GM21619 (cell line): ENCODE results near the gene SUFU.
A peak's percentile ranks its signal among the peaks of the same experiment; 100 is the strongest.

ENCODE experiments used
- ATAC-seq: cut with Tn5 transposase; IDR thresholded peaks from one replicate; pipeline ENCODE4 v1.9.1; 2021; ENCODE audit not compliant: unreplicated experiment

The SUFU gene

DNA sequence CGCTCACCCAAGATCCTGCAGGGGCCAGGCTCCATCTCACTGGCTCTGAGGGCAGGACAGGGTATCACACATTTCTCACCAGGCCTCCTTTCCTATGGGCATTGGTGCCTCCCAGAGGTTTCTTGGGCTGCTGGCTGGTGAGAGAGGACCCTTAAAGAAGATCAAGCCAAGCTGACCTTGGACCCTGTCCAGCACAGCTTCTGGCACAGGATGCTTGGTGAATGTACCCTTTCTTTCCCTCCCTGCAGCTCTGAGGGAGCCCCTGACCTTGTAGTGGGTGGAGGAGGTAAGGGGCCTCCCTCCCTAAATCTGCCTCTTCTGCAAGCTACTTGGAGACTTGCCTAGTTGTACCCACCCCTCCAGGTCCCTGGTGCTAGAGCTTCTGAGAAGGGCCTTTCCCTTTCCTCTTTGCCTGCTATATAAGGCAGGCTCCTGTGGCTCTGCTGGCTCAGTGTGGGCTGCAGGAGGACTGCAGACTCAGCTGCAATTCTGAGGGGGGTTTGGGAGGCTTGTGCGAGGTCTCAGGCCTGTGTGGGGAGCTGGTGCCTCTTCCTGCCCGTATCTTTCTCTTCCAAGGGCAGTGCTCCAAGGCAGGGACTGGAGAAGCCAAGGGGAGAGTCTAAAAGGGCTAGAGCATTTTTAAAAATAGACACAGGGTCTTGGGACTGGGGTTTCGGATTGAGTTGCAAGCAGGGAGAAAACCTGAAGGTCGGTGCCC lies 128.8 kb downstream of the SUFU start:
- no peak for ATAC-seq

- ATAC-seq: no peak
Observed at GRCh38 chr10:102633287-102633686, 129.5 kb downstream of the SUFU start.

DNA sequence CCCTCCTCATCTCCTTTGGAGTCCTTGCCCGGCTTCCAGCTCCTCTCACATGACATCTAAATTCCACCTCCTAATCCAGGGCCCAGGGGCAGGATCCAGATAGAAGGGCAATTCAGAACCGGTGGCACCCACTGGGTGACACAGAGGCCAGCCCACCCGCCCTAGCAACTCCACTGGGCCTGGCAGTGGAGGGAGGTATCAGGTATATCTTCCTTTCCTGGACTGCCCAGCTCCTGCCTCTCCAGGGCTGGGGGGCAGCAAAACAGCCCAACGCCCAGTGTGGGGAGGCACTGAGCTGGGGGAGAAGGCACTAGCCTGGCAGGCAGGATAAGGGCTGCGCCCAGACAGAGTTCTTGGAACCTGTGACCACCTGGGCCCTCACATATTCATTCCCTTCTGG lies 130.1 kb downstream of the SUFU start:
- no peak for ATAC-seq

DNA sequence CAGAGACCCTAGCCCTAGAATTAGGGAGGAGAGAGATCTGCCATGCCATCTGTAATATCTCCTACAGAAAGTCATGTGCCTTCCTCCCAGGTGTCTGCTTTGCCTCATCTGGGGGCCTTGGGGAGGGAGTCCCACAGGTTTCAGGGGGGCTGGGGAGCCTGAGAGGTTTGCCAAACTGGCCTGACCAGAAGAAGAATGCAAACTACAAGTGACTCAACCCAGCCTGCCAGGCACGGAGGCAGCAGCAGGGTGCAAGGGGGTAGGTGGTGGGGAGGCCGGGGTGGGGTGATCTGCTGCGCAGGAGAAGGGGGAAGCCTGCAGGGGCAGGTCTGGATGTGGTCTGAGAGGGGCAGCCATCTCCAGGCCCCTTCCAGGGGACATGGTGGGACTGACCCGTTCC lies 130.9 kb downstream of the SUFU start:
- ATAC-seq: no peak

- ATAC-seq: no peak
Observed at GRCh38 chr10:102635377-102635776, 131.6 kb downstream of the SUFU start.

DNA sequence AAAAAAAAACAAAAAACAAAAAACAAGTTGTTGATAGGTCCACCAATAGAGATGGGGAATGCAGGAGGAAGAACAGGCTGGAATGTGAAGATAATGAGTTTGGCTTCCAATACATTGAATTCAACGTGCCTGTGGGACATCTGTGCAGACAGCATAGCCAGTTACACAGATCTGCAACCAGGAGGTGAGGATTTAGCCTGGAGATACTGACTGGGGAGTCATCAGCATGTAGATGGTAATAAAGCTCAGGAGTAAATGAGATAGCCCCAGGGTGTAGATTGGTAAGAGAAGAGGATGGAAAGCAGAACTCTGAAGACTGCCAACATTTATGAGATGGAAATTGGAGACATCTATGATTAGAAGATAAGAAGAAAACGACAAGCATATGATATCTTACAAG lies 135.8 kb downstream of the SUFU start:
- ATAC-seq: no peak

GRCh38 chr10:102641402-102641801 lies 137.6 kb downstream of the SUFU start:
- no peak for ATAC-seq

- ATAC-seq: peak; percentile 42
Observed at GRCh38 chr10:102641880-102642735, 138.3 kb downstream of the SUFU start.

GRCh38 chr10:102642736-102643335 lies 139.1 kb downstream of the SUFU start:
- no peak for ATAC-seq

GRCh38 chr10:102643336-102644065 lies 139.7 kb downstream of the SUFU start:
- ATAC-seq: no peak

GRCh38 chr10:102644066-102644645 lies 140.4 kb downstream of the SUFU start, which contains the start of gene TRIM8:
Gene TRIM8, plus strand, starts transcription at chr10:102644479. Its CDS starts 139 bp downstream, at chr10:102644618.
- no peak for ATAC-seq

DNA sequence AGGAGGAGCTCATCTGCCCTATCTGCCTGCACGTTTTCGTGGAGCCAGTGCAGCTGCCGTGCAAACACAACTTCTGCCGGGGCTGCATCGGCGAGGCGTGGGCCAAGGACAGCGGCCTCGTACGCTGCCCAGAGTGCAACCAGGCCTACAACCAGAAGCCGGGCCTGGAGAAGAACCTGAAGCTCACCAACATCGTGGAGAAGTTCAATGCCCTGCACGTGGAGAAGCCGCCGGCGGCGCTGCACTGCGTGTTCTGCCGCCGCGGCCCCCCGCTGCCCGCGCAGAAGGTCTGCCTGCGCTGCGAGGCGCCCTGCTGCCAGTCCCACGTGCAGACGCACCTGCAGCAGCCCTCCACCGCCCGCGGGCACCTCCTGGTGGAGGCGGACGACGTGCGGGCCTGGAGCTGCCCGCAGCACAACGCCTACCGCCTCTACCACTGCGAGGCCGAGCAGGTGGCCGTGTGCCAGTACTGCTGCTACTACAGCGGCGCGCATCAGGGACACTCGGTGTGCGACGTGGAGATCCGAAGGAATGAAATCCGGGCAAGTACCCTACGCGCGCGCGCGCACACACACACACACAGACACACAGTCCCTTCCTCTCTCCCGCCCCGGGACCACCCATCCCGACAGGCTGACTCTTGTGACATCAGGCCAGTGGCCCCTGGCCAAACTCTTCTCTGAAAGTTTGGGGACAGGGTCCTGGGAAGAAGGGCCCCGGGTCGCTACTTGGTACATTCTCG lies 141.0 kb downstream of the SUFU start:
- no peak for ATAC-seq

- ATAC-seq: no peak
Observed at GRCh38 chr10:102645388-102645740, 141.6 kb downstream of the SUFU start.

- ATAC-seq: peak; percentile 30
Observed at GRCh38 chr10:102645741-102646609, 142.2 kb downstream of the SUFU start.

DNA sequence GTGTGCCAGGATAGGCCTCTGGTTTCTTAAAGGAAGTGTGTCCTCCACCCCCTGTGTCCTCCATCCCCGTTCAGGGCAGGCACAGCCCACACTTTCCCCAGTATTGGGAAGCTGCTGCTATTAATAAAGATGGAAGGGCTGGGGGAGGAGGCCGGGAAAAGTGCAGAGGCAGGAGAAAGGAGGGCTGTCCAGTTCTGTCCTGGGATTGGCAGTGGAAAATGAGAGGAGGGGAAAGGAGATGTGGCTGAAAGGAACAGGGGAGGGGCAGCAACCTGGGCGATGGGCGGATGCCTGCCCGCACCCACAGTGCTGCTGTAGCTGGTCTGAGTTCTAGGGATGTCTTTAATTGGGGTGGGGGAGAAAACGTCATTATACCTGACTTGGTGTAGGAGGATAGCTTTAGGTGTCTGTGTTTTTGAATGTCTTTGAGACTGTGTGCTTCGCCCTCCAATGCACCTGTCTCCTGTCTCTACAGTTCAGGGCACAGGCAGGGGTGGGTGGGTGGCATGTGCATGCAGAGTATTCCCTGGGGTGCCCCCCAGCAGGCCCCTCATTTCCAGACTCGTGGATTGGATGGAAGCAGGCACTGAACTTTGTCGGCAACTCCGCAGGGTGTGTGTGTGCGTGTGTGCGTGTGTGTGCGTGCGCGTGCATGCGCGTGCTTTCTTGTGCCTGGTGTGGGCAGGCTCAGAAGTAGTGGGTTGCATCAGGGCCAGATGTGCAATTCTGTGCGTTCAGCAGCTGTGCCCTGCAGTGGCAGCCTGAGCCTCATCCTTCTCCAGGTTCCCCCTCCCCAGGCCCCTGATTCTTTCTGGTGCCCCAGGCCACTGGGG lies 143.1 kb downstream of the SUFU start:
- ATAC-seq: no peak

GRCh38 chr10:102647443-102648268 lies 143.9 kb downstream of the SUFU start:
- no peak for ATAC-seq

DNA sequence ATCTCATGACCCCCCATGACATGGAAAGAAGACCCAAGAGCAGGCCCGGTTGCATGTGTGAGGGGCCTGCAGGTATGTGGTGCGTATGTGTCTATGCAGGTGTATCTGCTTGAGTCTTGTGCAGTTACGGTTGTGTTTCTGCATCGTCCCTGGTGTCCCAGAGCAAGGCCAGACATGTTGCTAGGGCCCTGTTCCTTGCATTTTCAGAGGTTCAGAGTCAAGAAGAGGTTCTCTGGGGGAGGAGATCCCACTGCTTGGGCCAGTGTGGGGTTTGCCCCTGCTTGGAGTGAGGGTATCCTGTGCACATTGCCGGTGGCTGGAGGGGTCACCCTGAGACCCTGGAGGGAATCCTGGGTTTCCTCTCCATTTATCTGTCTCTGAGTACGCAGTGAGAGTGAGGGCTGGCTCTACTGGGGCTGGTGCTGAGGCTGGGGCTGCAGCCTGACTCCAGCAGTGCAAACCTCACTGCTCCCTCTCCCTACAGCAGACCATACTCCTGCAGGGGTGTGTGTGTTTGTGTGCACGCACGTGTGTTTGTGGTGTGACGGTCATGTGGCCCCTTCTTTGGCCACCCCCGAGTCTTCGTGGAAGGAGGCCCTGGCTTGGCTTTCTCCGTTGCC lies 144.6 kb downstream of the SUFU start:
- no peak for ATAC-seq
